HL-60 (cell line): ENCODE measurements around the gene AHCTF1.

Source experiments
- GABPA ChIP-seq: IDR thresholded peaks from 2 replicates; pipeline ENCODE4 v1.6.1; 2012; ENCODE audit warnings: low read depth
- POLR2AphosphoS5 ChIP-seq: IDR thresholded peaks from 2 replicates; pipeline ENCODE4 v1.6.1; 2012; ENCODE audit warnings: low read depth
- SPI1 ChIP-seq: IDR thresholded peaks from 2 replicates; pipeline ENCODE4 v1.6.1; 2012; ENCODE audit warnings: low read depth, mild to moderate bottlenecking, borderline replicate concordance
- TF ChIP-seq, protein P1 (sequence below): IDR thresholded peaks from one replicate; pipeline ENCODE4 v1.5.1; 2011; ENCODE audit warnings: low read length, control low read depth, inconsistent platforms; ENCODE audit not compliant: insufficient read depth
- TF ChIP-seq, protein P2 (sequence below): IDR thresholded peaks from 2 replicates; pipeline ENCODE4 v1.6.1; 2012; ENCODE audit warnings: low read depth; ENCODE audit not compliant: insufficient replicate concordance

DNA sequence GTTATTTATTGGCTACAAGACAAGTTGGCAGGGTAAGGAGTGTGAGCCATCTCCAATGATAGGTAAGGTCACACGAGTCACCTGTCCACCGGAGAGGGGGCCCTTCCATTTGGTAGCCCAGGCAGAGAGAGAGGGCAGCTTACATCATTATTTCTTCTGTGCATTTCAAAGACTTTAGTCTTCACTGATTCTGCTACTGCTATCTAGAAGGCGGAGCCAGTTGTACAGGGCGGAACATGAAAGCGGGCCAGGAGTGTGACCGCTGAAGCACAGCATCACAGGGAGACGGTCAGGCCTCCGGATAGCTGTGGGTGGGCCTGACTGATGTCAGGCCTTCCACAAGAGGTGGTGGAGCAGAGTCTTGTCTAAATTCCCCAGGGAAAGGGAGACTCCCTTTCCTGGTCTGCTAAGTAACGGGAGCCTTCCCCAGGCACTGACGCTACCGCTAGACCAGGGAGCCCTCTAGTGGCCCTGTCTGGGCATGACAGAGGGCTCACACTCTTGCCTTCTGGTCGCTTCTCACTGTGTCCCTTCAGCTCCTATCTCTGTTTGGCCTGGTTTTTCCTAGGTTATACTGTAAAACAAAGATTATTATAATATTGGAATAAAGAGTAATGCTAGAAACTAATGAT is 39.5 kb upstream of the AHCTF1 start:
- TF ChIP-seq POLR2AphosphoS5 (no peak), SPI1 (no peak), GABPA (no peak)
- TF ChIP-seq, protein P1, sequence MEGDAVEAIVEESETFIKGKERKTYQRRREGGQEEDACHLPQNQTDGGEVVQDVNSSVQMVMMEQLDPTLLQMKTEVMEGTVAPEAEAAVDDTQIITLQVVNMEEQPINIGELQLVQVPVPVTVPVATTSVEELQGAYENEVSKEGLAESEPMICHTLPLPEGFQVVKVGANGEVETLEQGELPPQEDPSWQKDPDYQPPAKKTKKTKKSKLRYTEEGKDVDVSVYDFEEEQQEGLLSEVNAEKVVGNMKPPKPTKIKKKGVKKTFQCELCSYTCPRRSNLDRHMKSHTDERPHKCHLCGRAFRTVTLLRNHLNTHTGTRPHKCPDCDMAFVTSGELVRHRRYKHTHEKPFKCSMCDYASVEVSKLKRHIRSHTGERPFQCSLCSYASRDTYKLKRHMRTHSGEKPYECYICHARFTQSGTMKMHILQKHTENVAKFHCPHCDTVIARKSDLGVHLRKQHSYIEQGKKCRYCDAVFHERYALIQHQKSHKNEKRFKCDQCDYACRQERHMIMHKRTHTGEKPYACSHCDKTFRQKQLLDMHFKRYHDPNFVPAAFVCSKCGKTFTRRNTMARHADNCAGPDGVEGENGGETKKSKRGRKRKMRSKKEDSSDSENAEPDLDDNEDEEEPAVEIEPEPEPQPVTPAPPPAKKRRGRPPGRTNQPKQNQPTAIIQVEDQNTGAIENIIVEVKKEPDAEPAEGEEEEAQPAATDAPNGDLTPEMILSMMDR: peak; percentile 39
- TF ChIP-seq, protein P2, sequence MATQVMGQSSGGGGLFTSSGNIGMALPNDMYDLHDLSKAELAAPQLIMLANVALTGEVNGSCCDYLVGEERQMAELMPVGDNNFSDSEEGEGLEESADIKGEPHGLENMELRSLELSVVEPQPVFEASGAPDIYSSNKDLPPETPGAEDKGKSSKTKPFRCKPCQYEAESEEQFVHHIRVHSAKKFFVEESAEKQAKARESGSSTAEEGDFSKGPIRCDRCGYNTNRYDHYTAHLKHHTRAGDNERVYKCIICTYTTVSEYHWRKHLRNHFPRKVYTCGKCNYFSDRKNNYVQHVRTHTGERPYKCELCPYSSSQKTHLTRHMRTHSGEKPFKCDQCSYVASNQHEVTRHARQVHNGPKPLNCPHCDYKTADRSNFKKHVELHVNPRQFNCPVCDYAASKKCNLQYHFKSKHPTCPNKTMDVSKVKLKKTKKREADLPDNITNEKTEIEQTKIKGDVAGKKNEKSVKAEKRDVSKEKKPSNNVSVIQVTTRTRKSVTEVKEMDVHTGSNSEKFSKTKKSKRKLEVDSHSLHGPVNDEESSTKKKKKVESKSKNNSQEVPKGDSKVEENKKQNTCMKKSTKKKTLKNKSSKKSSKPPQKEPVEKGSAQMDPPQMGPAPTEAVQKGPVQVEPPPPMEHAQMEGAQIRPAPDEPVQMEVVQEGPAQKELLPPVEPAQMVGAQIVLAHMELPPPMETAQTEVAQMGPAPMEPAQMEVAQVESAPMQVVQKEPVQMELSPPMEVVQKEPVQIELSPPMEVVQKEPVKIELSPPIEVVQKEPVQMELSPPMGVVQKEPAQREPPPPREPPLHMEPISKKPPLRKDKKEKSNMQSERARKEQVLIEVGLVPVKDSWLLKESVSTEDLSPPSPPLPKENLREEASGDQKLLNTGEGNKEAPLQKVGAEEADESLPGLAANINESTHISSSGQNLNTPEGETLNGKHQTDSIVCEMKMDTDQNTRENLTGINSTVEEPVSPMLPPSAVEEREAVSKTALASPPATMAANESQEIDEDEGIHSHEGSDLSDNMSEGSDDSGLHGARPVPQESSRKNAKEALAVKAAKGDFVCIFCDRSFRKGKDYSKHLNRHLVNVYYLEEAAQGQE: no peak
